H9 (cell line): ENCODE results near the gene FRAT2. TPM values are rescaled to one million over a fixed set of nuclear protein-coding genes. Genes with fewer than 3 reads are reported as not detected.
A peak's percentile ranks its signal among the peaks of the same experiment; 100 is the strongest.

Experiments
- DNase-seq: peaks from one replicate; pipeline ENCODE4 v3.0.0-alpha.2; 2017
- H2AFZ ChIP-seq: one replicate; pipeline ENCODE4 v1.6.1; 2013; ENCODE audit warnings: mild to moderate bottlenecking, low read length, control low read depth, moderate library complexity
- H2AK5ac ChIP-seq: 2 replicates; pipeline ENCODE4 v1.6.1; 2013; ENCODE audit warnings: low read length, control low read depth, mixed read lengths; ENCODE audit not compliant: insufficient read length
- H2BK120ac ChIP-seq: one replicate; pipeline ENCODE4 v1.6.1; 2013; ENCODE audit warnings: low read depth, mild to moderate bottlenecking, low read length, control low read depth, inconsistent platforms; ENCODE audit not compliant: poor library complexity, severe bottlenecking
- H2BK12ac ChIP-seq: 2 replicates; pipeline ENCODE4 v1.6.1; 2013; ENCODE audit warnings: low read length, control low read depth, mixed read lengths, low read depth; ENCODE audit not compliant: insufficient read length
- H2BK15ac ChIP-seq: 2 replicates; pipeline ENCODE4 v1.6.1; 2013; ENCODE audit warnings: low read depth, low read length, control low read depth
- H2BK20ac ChIP-seq: one replicate; pipeline ENCODE4 v1.6.1; 2013; ENCODE audit warnings: low read depth, mild to moderate bottlenecking, low read length, control low read depth, inconsistent platforms; ENCODE audit not compliant: poor library complexity, severe bottlenecking
- H2BK5ac ChIP-seq: 2 replicates; pipeline ENCODE4 v1.6.1; 2013; ENCODE audit warnings: low read length, control low read depth, mixed read lengths; ENCODE audit not compliant: insufficient read length
- H3K14ac ChIP-seq: 2 replicates; pipeline ENCODE4 v1.6.1; 2013; ENCODE audit warnings: low read length, control low read depth; ENCODE audit not compliant: insufficient read depth
- H3K18ac ChIP-seq: 2 replicates; pipeline ENCODE4 v1.6.1; 2013; ENCODE audit warnings: low read depth, mild to moderate bottlenecking, mixed read lengths, low read length, control low read depth; ENCODE audit not compliant: insufficient read length
- H3K23ac ChIP-seq: 2 replicates; pipeline ENCODE4 v1.6.1; 2013; ENCODE audit warnings: low read length, control low read depth, mixed read lengths, low read depth; ENCODE audit not compliant: insufficient read length
- H3K23me2 ChIP-seq: 2 replicates; pipeline ENCODE4 v1.6.1; 2013; ENCODE audit warnings: low read depth, mild to moderate bottlenecking, mixed read lengths, low read length, control low read depth; ENCODE audit not compliant: insufficient read length, poor library complexity, severe bottlenecking
- H3K27ac ChIP-seq: 2 replicates; pipeline ENCODE4 v1.5.1; 2013; ENCODE audit warnings: low read length, control low read depth, mixed read lengths, low read depth; ENCODE audit not compliant: insufficient read length
- H3K27me3 ChIP-seq: 2 replicates; pipeline ENCODE4 v1.6.1; 2013; ENCODE audit warnings: low read length, control low read depth, inconsistent platforms; ENCODE audit not compliant: insufficient read depth
- H3K4ac ChIP-seq: 2 replicates; pipeline ENCODE4 v1.6.1; 2013; ENCODE audit warnings: low read depth, mild to moderate bottlenecking, control low read depth, inconsistent platforms, low read length, moderate library complexity
- H3K4me1 ChIP-seq: 2 replicates; pipeline ENCODE4 v1.6.1; 2013; ENCODE audit warnings: low read length, control low read depth, inconsistent platforms; ENCODE audit not compliant: insufficient read depth
- H3K4me2 ChIP-seq: 2 replicates; pipeline ENCODE4 v1.6.1; 2013; ENCODE audit warnings: low read length, control low read depth, mixed read lengths; ENCODE audit not compliant: insufficient read length, insufficient read depth
- H3K56ac ChIP-seq: 2 replicates; pipeline ENCODE4 v1.6.1; 2013; ENCODE audit warnings: low read depth, mild to moderate bottlenecking, mixed read lengths, low read length, control low read depth; ENCODE audit not compliant: insufficient read length
- H3K79me1 ChIP-seq: 2 replicates; pipeline ENCODE4 v1.6.1; 2013; ENCODE audit warnings: low read depth, mild to moderate bottlenecking, moderate library complexity, low read length, control low read depth, inconsistent platforms; ENCODE audit not compliant: insufficient read depth, poor library complexity, severe bottlenecking
- H3K79me2 ChIP-seq: 2 replicates; pipeline ENCODE4 v1.6.1; 2013; ENCODE audit warnings: low read length, control low read depth, inconsistent platforms; ENCODE audit not compliant: insufficient read depth
- H3K9ac ChIP-seq: 2 replicates; pipeline ENCODE4 v1.6.1; 2013; ENCODE audit warnings: low read length, control low read depth, mixed read lengths; ENCODE audit not compliant: insufficient read length; ENCODE audit errors: extremely low read depth
- H3K9me3 ChIP-seq: one replicate; pipeline ENCODE4 v1.6.1; 2013; ENCODE audit warnings: low read depth, low read length, inconsistent platforms; ENCODE audit not compliant: control insufficient read depth
- H3T11ph ChIP-seq: one replicate; pipeline ENCODE4 v1.6.1; 2013; ENCODE audit warnings: mild to moderate bottlenecking, low read length, control low read depth, inconsistent platforms
- H4K20me1 ChIP-seq: one replicate; pipeline ENCODE4 v1.6.1; 2013; ENCODE audit not compliant: control insufficient read depth, insufficient read length, insufficient read depth
- H4K5ac ChIP-seq: 2 replicates; pipeline ENCODE4 v1.6.1; 2013; ENCODE audit warnings: low read depth, mild to moderate bottlenecking, mixed read lengths, low read length, control low read depth; ENCODE audit not compliant: insufficient read length
- H4K8ac ChIP-seq: replicated peaks from 2 replicates; pipeline ENCODE4 v1.6.1; 2013; ENCODE audit warnings: low read length, control low read depth, mixed read lengths, low read depth; ENCODE audit not compliant: insufficient read length
- H4K91ac ChIP-seq: 2 replicates; pipeline ENCODE4 v1.6.1; 2013; ENCODE audit warnings: low read depth, mild to moderate bottlenecking, moderate library complexity, mixed read lengths, low read length, control low read depth; ENCODE audit not compliant: insufficient read length
- H3K27ac Mint-ChIP-seq, 3 experiments: 2 replicates in 2 of 3; 3 replicates in 1 of 3; pipeline ENCODE4 v1.8.0; 2020 to 2021; ENCODE audit warnings: mixed read lengths in 3 of 3, mild to moderate bottlenecking in 1 of 3, moderate library complexity in 1 of 3
- H3K27me3 Mint-ChIP-seq: 2 replicates; pipeline ENCODE4 v1.8.0; 2021; ENCODE audit warnings: low read depth, mild to moderate bottlenecking, moderate library complexity, mixed read lengths
- H3K36me3 Mint-ChIP-seq, 3 experiments: 2 replicates in 2 of 3; 3 replicates in 1 of 3; pipeline ENCODE4 v1.8.0; 2020 to 2021; ENCODE audit warnings: low read depth in 3 of 3, mixed read lengths in 3 of 3; ENCODE audit not compliant: insufficient read depth in 1 of 3
- H3K4me1 Mint-ChIP-seq, 2 experiments: 2 replicates each; pipeline ENCODE4 v1.8.0; 2020; ENCODE audit warnings: mixed read lengths in 2 of 2
- H3K4me3 Mint-ChIP-seq, 2 experiments: 2 replicates in 1 of 2; 3 replicates in 1 of 2; pipeline ENCODE4 v1.8.0; 2020 to 2021; ENCODE audit warnings: mild to moderate bottlenecking in 2 of 2, mixed read lengths in 2 of 2, moderate library complexity in 1 of 2
- H3K9me3 Mint-ChIP-seq, 2 experiments: 2 replicates in 1 of 2; 3 replicates in 1 of 2; pipeline ENCODE4 v1.8.0; 2020; ENCODE audit warnings: mild to moderate bottlenecking in 2 of 2, mixed read lengths in 2 of 2, moderate library complexity in 1 of 2
- WGBS: extraction: QIAGEN DNeasy Blood & Tissue Kit; methylation state at CpG from one replicate; pipeline ENCODE4 v1.1.7; 2013; ENCODE audit warnings: missing lambda C conversion rate, low lambda C conversion rate, mixed read lengths; ENCODE audit not compliant: insufficient read length; ENCODE audit errors: extremely low coverage; 5-methylcytosine and 5-hydroxymethylcytosine counted together
- total RNA-seq: library from RNA; stranded (reverse); gene quantifications from 2 replicates; pipeline ENCODE4 v1.2.1, GENCODE V29; 2021
- TF ChIP-seq, protein P1 (sequence below): fragments of 200-600 bp; sonication (generic); conservative IDR thresholded peaks from 3 replicates; pipeline ENCODE4 v1.8.0; 2021; ENCODE audit warnings: antibody characterized with exemption, mild to moderate bottlenecking

Gene FRAT2
- total RNA-seq, 1 experiment from 2014 or later, result 129 TPM

- Histone ChIP-seq H2BK15ac (no peak overlapping the region), H3K18ac (no peak overlapping the region), H4K91ac (no peak overlapping the region), H2BK20ac (no peak overlapping the region), H4K5ac (no peak overlapping the region), H2BK120ac (no peak overlapping the region), H3K23ac (no peak overlapping the region), H3K14ac (no peak overlapping the region), H3K9ac (no peak overlapping the region), H4K20me1 (no peaks in the 10 kb centered on the region), H3K56ac (no peak overlapping the region), H3K4ac (no peak overlapping the region), H3T11ph (no peak overlapping the region), H3K79me2 (no peaks in the 10 kb centered on the region), H3K23me2 (no peaks in the 10 kb centered on the region), H3K79me1 (no peaks in the 10 kb centered on the region), H4K8ac (no peak overlapping the region), H2AFZ (no peak overlapping the region), H3K27me3 (no peaks in the 10 kb centered on the region; the same call in 1 of the 2 replicates), H3K27ac (no peak overlapping the region), H2BK5ac (no peak overlapping the region), H2AK5ac (no peak overlapping the region), H3K9me3 (no peaks in the 10 kb centered on the region), H3K4me1 (no peaks in the 10 kb centered on the region), H2BK12ac (no peak overlapping the region), H3K4me2 (no peak overlapping the region)
- Mint-ChIP-seq H3K27ac (peak overlapping the region in 2 of 3 experiments; percentile 48 to 57; a peak in 2 of 7 replicates), H3K4me3 (no peak overlapping the region), H3K4me1 (peaks cover 14 to 15% of the 10 kb centered on the region in 2 experiments), H3K36me3 (peaks cover 0 to 31% (median 4%) of the 10 kb centered on the region in 3 experiments; a peak in 4 of 7 replicates), H3K9me3 (no peaks in the 10 kb centered on the region), H3K27me3 (no peaks in the 10 kb centered on the region)
- DNase-seq, result no peak
- TF ChIP-seq, protein P1, sequence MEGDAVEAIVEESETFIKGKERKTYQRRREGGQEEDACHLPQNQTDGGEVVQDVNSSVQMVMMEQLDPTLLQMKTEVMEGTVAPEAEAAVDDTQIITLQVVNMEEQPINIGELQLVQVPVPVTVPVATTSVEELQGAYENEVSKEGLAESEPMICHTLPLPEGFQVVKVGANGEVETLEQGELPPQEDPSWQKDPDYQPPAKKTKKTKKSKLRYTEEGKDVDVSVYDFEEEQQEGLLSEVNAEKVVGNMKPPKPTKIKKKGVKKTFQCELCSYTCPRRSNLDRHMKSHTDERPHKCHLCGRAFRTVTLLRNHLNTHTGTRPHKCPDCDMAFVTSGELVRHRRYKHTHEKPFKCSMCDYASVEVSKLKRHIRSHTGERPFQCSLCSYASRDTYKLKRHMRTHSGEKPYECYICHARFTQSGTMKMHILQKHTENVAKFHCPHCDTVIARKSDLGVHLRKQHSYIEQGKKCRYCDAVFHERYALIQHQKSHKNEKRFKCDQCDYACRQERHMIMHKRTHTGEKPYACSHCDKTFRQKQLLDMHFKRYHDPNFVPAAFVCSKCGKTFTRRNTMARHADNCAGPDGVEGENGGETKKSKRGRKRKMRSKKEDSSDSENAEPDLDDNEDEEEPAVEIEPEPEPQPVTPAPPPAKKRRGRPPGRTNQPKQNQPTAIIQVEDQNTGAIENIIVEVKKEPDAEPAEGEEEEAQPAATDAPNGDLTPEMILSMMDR, result no peak
- no CpG with 5 or more reads among the region's 12 CpGs for WGBS
Measured at GRCh38 chr10:97349752-97350513, 15.4 kb upstream of the FRAT2 start.
